BJ (cell line): ENCODE measurements around the gene MEG3. TPM values are rescaled to one million over a fixed set of nuclear protein-coding genes. Genes with fewer than 3 reads are reported as not detected.

Source experiments
- CTCF ChIA-PET: fragments of 350-600 bp; formaldehyde crosslinking; extraction: SDS; loops from one replicate; lab custom pipeline; 2021; ENCODE audit warnings: antibody characterized with exemption, inconsistent platforms; lab: Yijun Ruan, JAX
- POLR2A ChIA-PET: fragments of 300-600 bp; sonication (Branson Sonifier 250); formaldehyde crosslinking; extraction: SDS; loops from one replicate; lab custom pipeline; 2021; ENCODE audit warnings: antibody characterized with exemption; lab: Charles Lee
- DNase-seq: peaks from one replicate; pipeline ENCODE4 v3.0.0-alpha.2; 2011; ENCODE audit warnings: low read depth
- H3K27me3 ChIP-seq: 2 replicates; pipeline ENCODE4 v1.6.0; 2011; ENCODE audit warnings: low read length; ENCODE audit not compliant: control insufficient read depth, insufficient read depth
- H3K36me3 ChIP-seq: 2 replicates; pipeline ENCODE4 v1.5.1; 2011; ENCODE audit warnings: low read length; ENCODE audit not compliant: control insufficient read depth, insufficient read depth
- H3K4me3 ChIP-seq: 2 replicates; pipeline ENCODE4 v1.5.1; 2011; ENCODE audit warnings: low read depth, mild to moderate bottlenecking, control low read depth, low read length
- polyA plus RNA-seq: library from polyadenylated mRNA; depleted of rRNA; stranded (reverse); fragments of >200 nt; gene quantifications from 2 replicates; pipeline ENCODE4 v1.2.3, GENCODE V29; 2011
- TF ChIP-seq, protein P1 (sequence below): IDR thresholded peaks from 2 replicates; pipeline ENCODE4 v1.5.1; 2011; ENCODE audit warnings: low read depth, mild to moderate bottlenecking, control low read depth, inconsistent platforms, low read length, moderate library complexity; ENCODE audit not compliant: insufficient read depth

MEG3 gene
- polyA plus RNA-seq, 1 experiment = 234 TPM

DNA sequence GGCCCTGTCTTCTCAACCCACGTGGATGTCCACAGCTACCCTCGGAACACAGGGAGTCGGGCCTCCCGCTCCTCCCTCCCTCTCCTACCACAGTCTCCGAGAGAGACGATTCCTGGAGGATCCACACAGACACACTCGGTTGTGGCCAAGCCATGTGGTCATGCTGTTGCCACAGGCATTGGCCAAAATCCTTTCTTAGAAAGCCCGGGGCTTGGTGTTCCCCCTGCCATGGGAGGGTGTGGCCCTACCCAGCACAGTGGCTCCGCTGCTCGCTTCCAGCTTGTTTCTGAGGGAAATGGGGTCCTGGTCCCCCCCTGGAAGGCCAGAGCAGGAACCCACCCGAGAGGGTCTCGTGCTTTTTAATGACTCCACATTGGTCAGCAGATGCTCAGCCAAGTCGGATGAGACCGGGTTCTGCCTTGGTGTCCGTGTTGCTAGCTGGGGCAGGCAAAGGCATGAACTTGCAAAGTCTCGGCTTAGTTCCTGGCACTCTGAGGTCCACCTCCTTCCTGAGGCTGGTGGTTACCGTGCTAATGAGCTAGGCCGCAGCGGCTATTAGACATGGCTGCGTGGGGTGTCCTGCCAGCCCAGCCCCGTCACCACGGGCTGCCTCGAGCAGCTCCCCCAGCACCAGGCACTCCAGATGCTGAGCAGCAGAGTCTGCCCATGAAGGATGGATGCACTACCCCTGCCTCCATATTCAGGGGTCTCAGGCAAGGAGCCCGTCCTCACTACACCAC is 46.8 kb upstream of the MEG3 start:
- TF ChIP-seq, protein P1, sequence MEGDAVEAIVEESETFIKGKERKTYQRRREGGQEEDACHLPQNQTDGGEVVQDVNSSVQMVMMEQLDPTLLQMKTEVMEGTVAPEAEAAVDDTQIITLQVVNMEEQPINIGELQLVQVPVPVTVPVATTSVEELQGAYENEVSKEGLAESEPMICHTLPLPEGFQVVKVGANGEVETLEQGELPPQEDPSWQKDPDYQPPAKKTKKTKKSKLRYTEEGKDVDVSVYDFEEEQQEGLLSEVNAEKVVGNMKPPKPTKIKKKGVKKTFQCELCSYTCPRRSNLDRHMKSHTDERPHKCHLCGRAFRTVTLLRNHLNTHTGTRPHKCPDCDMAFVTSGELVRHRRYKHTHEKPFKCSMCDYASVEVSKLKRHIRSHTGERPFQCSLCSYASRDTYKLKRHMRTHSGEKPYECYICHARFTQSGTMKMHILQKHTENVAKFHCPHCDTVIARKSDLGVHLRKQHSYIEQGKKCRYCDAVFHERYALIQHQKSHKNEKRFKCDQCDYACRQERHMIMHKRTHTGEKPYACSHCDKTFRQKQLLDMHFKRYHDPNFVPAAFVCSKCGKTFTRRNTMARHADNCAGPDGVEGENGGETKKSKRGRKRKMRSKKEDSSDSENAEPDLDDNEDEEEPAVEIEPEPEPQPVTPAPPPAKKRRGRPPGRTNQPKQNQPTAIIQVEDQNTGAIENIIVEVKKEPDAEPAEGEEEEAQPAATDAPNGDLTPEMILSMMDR = no peak
- POLR2A ChIA-PET = no interaction called here

DNA sequence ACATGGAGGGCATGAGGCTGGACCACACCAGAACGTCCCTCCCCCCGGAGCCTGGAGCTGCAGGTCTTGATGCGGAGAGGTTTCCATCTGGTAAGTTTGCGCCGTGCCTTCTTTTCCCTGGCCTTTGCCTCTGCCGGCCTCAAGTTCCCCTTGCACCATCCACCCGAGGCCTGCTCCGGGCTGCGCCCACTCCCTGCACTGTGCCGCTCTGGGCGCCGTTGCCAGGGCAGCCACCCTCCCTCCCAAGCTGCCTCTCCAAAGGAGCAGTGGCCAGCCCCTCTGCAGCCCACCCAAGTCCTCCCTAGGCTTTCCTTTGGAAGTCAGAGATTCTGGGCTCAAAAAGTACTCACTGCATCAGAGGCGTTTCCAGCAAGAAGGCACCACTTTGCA is 46.2 kb upstream of the MEG3 start:
- TF ChIP-seq, protein P1 = no peak
- no peak for DNase-seq
- ChIA-PET CTCF (no interaction called here), POLR2A (no interaction called here)
- Histone ChIP-seq H3K36me3 (no peaks in the 10 kb centered on the region), H3K27me3 (peaks cover 7% of the 10 kb centered on the region), H3K4me3 (no peak overlapping the region)

More for the DNA sequence above, 46.8 kb upstream of the MEG3 start:
- DNase-seq = no peak
- Histone ChIP-seq H3K36me3 (no peaks in the 10 kb centered on the region), H3K27me3 (peaks cover 7% of the 10 kb centered on the region), H3K4me3 (no peak overlapping the region)
- CTCF ChIA-PET = interaction anchor here (0.6 kb wide), 1 partner anchor 362 kb away, joined by 3 read pairs; no protein-coding TSS in a partner anchor

DNA sequence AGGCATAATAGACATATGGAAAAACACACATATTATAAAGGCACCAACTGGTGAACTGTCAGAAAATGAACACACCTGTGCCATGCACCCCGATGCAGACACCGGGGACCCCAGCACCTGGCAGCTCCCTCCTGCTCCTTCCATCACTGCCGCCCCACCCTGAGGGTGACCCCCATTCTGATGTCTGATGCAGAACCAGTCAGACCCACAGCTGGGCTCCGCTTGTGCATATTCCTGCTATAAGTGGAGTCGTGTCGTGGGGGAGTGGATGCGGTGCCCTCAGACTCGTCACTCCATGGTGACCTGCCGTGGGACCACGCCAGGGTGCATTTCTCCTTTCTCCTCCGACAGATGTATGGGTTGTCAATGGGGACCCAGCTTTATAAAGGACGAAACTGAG is 45.7 kb upstream of the MEG3 start:
- Histone ChIP-seq H3K4me3 (no peak overlapping the region), H3K36me3 (no peaks in the 10 kb centered on the region), H3K27me3 (peaks cover 7% of the 10 kb centered on the region)
- DNase-seq = no peak
- TF ChIP-seq, protein P1 = no peak
- ChIA-PET CTCF (no interaction called here), POLR2A (no interaction called here)

DNA sequence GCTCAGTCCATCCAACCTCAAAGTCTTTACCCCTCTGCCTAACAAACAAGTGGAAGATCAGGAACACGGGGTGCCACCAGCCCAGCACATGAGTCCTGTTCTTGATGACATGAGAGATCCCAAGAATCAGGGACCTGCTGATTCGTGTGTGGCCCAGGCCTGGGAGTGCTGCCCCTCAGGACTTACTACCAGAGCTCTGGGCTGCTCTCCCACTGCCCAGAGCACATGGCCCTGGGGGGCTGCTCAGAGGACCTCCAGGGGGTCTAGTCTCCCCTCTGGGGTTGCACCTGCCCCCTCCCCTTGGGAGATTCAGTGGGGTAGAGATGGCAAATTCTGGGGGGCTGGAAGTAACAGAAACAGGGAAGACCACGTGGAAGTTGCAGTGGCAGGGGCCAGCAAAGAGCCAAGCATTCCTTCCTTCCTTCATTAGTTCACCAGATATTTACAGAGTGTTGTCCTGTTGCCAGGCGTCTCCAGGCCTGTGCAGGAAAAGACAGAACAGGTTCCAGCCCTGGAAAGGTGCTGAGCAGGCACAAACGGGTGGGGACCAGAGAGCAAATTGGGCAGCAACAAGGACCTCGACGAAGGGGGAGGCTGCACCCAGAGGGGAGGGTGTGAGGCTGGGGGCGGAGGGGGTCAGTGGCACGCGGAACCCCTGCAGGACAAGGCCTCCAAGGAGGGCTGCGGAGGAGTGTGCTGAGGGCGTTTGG is 45.1 kb upstream of the MEG3 start:
- TF ChIP-seq, protein P1 = no peak
- CTCF ChIA-PET = no interaction called here
- H3K4me3 ChIP-seq = no peak overlapping the region

DNA sequence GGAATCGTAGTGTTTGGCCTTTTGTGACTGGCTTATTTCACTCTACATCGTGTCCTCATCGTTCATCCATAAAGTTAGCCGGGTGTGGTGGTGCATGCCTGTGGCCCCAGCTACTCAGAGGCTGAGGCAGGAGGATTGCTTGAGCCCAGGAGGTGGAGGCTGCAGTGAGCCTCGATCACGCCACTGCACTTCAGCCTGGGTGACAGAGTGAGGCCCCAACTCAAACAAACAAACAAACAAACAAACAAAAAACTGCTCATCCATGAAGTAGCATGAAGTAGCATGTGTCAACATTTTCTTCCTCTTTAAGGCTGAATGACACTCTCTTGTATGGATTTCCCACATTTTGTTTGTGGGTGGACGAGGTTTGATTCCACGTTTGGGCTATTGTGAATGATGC is 44.0 kb upstream of the MEG3 start:
- ChIA-PET CTCF (no interaction called here), POLR2A (no interaction called here)
- no peak for DNase-seq
- no peak overlapping the region for H3K4me3 ChIP-seq
- TF ChIP-seq, protein P1 = no peak
- no peaks in the 10 kb centered on the region for H3K36me3 ChIP-seq
- H3K27me3 ChIP-seq = peaks cover 5% of the 10 kb centered on the region

More for the DNA sequence above, 45.1 kb upstream of the MEG3 start:
- DNase-seq = no peak
- POLR2A ChIA-PET = no interaction called here
- Histone ChIP-seq H3K36me3 (no peaks in the 10 kb centered on the region), H3K27me3 (peaks cover 5% of the 10 kb centered on the region)
